B cell (primary cell): ENCODE data around the gene SPEG. TPM values are rescaled to one million over a fixed set of nuclear protein-coding genes. Genes with fewer than 3 reads are reported as not detected.

ENCODE experiments used
- ATAC-seq: fragments of 200-7000 bp; cut with Tn5 transposase; one replicate; pipeline ENCODE4 v1.10.0; 2021; ENCODE audit warnings: low read depth, mild to moderate bottlenecking, moderate number of reproducible peaks, moderate library complexity
- CTCF ChIA-PET: fragments of 350-600 bp; sonication (Branson Sonifier 250); formaldehyde crosslinking; loops from one replicate; lab custom pipeline; 2021; ENCODE audit warnings: antibody characterized with exemption, inconsistent platforms; lab: Charles Lee
- POLR2A ChIA-PET: fragments of 350-600 bp; sonication (Branson Sonifier 250); formaldehyde crosslinking; loops from one replicate; lab custom pipeline; 2021; ENCODE audit warnings: antibody characterized with exemption; lab: Charles Lee
- DNase-seq: peaks from one replicate; pipeline ENCODE4 v3.0.0; 2013
- H2AFZ ChIP-seq: 2 replicates; pipeline ENCODE4 v1.6.1; 2012; ENCODE audit warnings: mild to moderate bottlenecking, low read depth, low read length; ENCODE audit not compliant: insufficient read depth, poor library complexity, severe bottlenecking
- H3K27ac ChIP-seq, 2 donors: 1 replicate in 1 of 2; 2 replicates in 1 of 2; pipeline ENCODE4 v1.5.1; 2012 to 2013; ENCODE audit warnings: low read length in 2 of 2, mild to moderate bottlenecking in 2 of 2, moderate library complexity in 1 of 2
- H3K27me3 ChIP-seq, 4 experiments: fragments of 200-600 bp in 1 of 4; sonication (generic) in 1 of 4; replicated peaks in 1 of 4; 1 replicate in 2 of 4; 2 replicates in 2 of 4; pipeline versions ENCODE4 v1.6.1 to v1.7.0; 2013 to 2016; ENCODE audit warnings: low read length in 3 of 4, mild to moderate bottlenecking in 2 of 4, mixed read lengths in 1 of 4, moderate library complexity in 1 of 4; ENCODE audit not compliant: insufficient read depth in 4 of 4, control insufficient read depth in 3 of 4; ENCODE audit errors: control extremely low read depth in 1 of 4
- H3K36me3 ChIP-seq, 2 experiments: replicated peaks in 1 of 2; 1 replicate in 1 of 2; 2 replicates in 1 of 2; pipeline versions ENCODE4 v1.6.1 to v1.7.1; 2013; ENCODE audit warnings: low read length in 1 of 2; ENCODE audit not compliant: insufficient read depth in 2 of 2, control insufficient read depth in 1 of 2; ENCODE audit errors: control extremely low read depth in 1 of 2, extremely low read depth in 1 of 2
- H3K4me1 ChIP-seq, 2 donors: fragments of 200-600 bp in 1 of 2; sonication (generic) in 1 of 2; 1 replicate in 1 of 2; 2 replicates in 1 of 2; pipeline versions ENCODE4 v1.5.1 to v1.6.1; 2013 to 2017; ENCODE audit warnings: low read length in 2 of 2; ENCODE audit not compliant: control insufficient read depth in 2 of 2, insufficient read depth in 2 of 2
- H3K4me2 ChIP-seq: replicated peaks from 2 replicates; pipeline ENCODE3; 2012; ENCODE audit warnings: mild to moderate bottlenecking, low read depth, low read length; ENCODE audit not compliant: poor library complexity, severe bottlenecking
- H3K4me3 ChIP-seq, 5 experiments: fragments of 200-600 bp in 1 of 5; sonication (generic) in 1 of 5; 1 replicate in 3 of 5; 2 replicates in 2 of 5; pipeline versions ENCODE4 v1.5.1 to v1.7.0; 2011 to 2016; ENCODE audit warnings: low read length in 4 of 5, mild to moderate bottlenecking in 4 of 5, low read depth in 2 of 5, control low read depth in 1 of 5, moderate library complexity in 1 of 5; ENCODE audit not compliant: insufficient read depth in 1 of 5; ENCODE audit errors: control extremely low read depth in 1 of 5, extremely low read depth in 1 of 5
- H3K79me2 ChIP-seq: fragments of 200-600 bp; sonication (generic); one replicate; pipeline ENCODE4 v1.6.0; 2016; ENCODE audit warnings: low read length; ENCODE audit not compliant: control insufficient read depth, insufficient read depth
- H3K9ac ChIP-seq: fragments of 200-600 bp; sonication (generic); 2 replicates; pipeline ENCODE4 v1.6.1; 2017; ENCODE audit warnings: mild to moderate bottlenecking, low read length, moderate library complexity
- H3K9me3 ChIP-seq, 3 donors: one replicate each; pipeline versions ENCODE4 v1.6.1 to v1.7.1; 2013; ENCODE audit warnings: low read length in 2 of 3; ENCODE audit not compliant: control insufficient read depth in 2 of 3, insufficient read depth in 1 of 3; ENCODE audit errors: control extremely low read depth in 1 of 3
- H4K20me1 ChIP-seq: 2 replicates; pipeline ENCODE4 v1.6.0; 2012; ENCODE audit warnings: mild to moderate bottlenecking, low read length; ENCODE audit not compliant: insufficient read depth, control insufficient read depth, poor library complexity, severe bottlenecking
- H3K27ac Mint-ChIP-seq: one replicate; pipeline ENCODE4 v1.8.0; 2021; ENCODE audit warnings: mixed read lengths
- H3K27me3 Mint-ChIP-seq: one replicate; pipeline ENCODE4 v1.8.0; 2021; ENCODE audit warnings: mixed read lengths
- H3K4me1 Mint-ChIP-seq: one replicate; pipeline ENCODE4 v1.8.0; 2021; ENCODE audit warnings: mixed read lengths
- H3K4me3 Mint-ChIP-seq: one replicate; pipeline ENCODE4 v1.8.0; 2021; ENCODE audit warnings: mixed read lengths
- H3K9me3 Mint-ChIP-seq: one replicate; pipeline ENCODE4 v1.8.0; 2022; ENCODE audit warnings: mixed read lengths; ENCODE audit not compliant: insufficient read depth
- EZH2 ChIP-seq: IDR thresholded peaks from 2 replicates; pipeline ENCODE4 v1.6.1; 2012; ENCODE audit warnings: borderline replicate concordance, low read depth, mild to moderate bottlenecking, moderate library complexity, low read length; ENCODE audit not compliant: insufficient read depth, poor library complexity, severe bottlenecking
- WGBS: methylation state at CpG from one replicate; pipeline ENCODE4 v1.1.5; 2013; ENCODE audit warnings: missing lambda C conversion rate; ENCODE audit not compliant: insufficient coverage; 5-methylcytosine and 5-hydroxymethylcytosine counted together
- intact Hi-C: fragments of 100-400 bp; cut with micrococcal nuclease; formaldehyde crosslinking; loops from one replicate; pipeline ENCODE4 v1.10.0; 2022
- polyA plus RNA-seq: library from polyadenylated mRNA; depleted of rRNA; stranded (reverse); fragments of >200 nt; gene quantifications from 2 replicates; pipeline ENCODE4 v1.2.3, GENCODE V29; 2012
- total RNA-seq, 2 donors: library from RNA; stranded (reverse); fragments of 120-200 nt in 1 of 2; gene quantifications; 1 replicate in 1 of 2; 2 replicates in 1 of 2; pipeline versions ENCODE4 v1.2.3 to v1.2.4, GENCODE V29; 2013 to 2022
- TF ChIP-seq, protein P1 (sequence below): fragments of 200-600 bp; IDR thresholded peaks from one replicate; pipeline ENCODE4 v1.8.0; 2022; ENCODE audit warnings: antibody characterized with exemption, mild to moderate bottlenecking

SPEG gene
- total and polyA plus RNA-seq, 2 donors (not counting 1 experiment from before 2014, with no cell fraction given), result 0.03 to 0.74 TPM

GRCh38 chr2:219395609-219396008, 39.0 kb upstream of the SPEG start:
- POLR2A ChIA-PET, result no interaction called here
- no peaks in the 10 kb centered on the region for H3K4me1 ChIP-seq
- no peak overlapping the region for H3K4me3 Mint-ChIP-seq
- no peaks in the 10 kb centered on the region for H3K9me3 Mint-ChIP-seq
- no peaks in the 10 kb centered on the region for H3K79me2 ChIP-seq
- no peak overlapping the region for H3K27ac Mint-ChIP-seq
- DNase-seq, result no peak
- H2AFZ ChIP-seq, result no peak overlapping the region
- H3K4me3 ChIP-seq, result no peak overlapping the region
- intact Hi-C loops, result no loop called here
- WGBS, result 92% methylated on average over 2 of the region's 3 CpGs
- H3K27me3 Mint-ChIP-seq, result peaks cover 36% of the 10 kb centered on the region
- no peak for ATAC-seq
- peaks cover 0 to 14% (median 0%) of the 10 kb centered on the region in 4 experiments for H3K27me3 ChIP-seq
- no peaks in the 10 kb centered on the region for H3K4me1 Mint-ChIP-seq
- CTCF ChIA-PET, result interaction anchor here (0.5 kb wide), 1 partner anchor 1177 kb away, joined by 4 read pairs; no protein-coding TSS in a partner anchor
- TF ChIP-seq, protein P1, sequence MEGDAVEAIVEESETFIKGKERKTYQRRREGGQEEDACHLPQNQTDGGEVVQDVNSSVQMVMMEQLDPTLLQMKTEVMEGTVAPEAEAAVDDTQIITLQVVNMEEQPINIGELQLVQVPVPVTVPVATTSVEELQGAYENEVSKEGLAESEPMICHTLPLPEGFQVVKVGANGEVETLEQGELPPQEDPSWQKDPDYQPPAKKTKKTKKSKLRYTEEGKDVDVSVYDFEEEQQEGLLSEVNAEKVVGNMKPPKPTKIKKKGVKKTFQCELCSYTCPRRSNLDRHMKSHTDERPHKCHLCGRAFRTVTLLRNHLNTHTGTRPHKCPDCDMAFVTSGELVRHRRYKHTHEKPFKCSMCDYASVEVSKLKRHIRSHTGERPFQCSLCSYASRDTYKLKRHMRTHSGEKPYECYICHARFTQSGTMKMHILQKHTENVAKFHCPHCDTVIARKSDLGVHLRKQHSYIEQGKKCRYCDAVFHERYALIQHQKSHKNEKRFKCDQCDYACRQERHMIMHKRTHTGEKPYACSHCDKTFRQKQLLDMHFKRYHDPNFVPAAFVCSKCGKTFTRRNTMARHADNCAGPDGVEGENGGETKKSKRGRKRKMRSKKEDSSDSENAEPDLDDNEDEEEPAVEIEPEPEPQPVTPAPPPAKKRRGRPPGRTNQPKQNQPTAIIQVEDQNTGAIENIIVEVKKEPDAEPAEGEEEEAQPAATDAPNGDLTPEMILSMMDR, result no peak
- no peak for TF ChIP-seq EZH2
- H3K4me2 ChIP-seq, result no peak overlapping the region
- no peak overlapping the region for H3K27ac ChIP-seq
- no peak overlapping the region for H3K9ac ChIP-seq
- no peaks in the 10 kb centered on the region for H3K36me3 ChIP-seq
- H4K20me1 ChIP-seq, result no peaks in the 10 kb centered on the region
- peaks cover 0 to 3% (median 0%) of the 10 kb centered on the region in 3 donors for H3K9me3 ChIP-seq

DNA sequence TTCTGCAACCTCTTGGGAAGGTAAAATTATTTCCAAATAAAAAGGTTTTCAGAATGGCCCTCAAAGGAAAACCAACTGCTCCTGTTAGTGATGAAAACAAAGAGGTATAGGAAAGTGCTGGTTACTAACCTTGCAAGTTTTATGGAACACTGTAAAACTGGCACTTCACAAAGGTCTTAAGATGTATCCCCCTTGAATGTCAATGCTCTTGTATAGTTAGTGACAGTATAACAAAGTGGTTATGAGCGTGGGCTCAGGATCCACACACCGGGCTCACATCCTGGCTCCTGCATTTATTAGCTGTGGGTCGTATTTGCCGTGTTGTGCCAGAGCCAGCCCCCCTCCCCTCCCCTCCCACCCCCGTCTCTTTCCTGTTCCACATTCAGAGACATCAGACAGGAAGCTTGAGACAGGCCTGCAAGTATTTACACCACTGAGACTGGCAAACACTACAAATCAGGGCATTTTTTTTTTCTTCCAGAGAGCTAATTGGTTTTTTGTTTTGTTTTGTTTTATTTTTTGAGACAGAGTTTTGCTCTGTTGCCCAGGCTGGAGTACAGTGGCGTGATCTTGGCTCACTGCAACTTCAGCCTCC, 37.7 kb upstream of the SPEG start:
- Mint-ChIP-seq H3K4me3 (no peak overlapping the region), H3K27ac (no peak overlapping the region), H3K9me3 (no peaks in the 10 kb centered on the region), H3K27me3 (peaks cover 36% of the 10 kb centered on the region), H3K4me1 (no peaks in the 10 kb centered on the region)
- Histone ChIP-seq H3K4me1 (no peaks in the 10 kb centered on the region), H4K20me1 (no peaks in the 10 kb centered on the region), H2AFZ (no peak overlapping the region), H3K79me2 (no peaks in the 10 kb centered on the region), H3K36me3 (no peaks in the 10 kb centered on the region), H3K9me3 (peaks cover 0 to 3% (median 0%) of the 10 kb centered on the region in 3 donors), H3K27me3 (peaks cover 0 to 18% (median 0%) of the 10 kb centered on the region in 4 experiments), H3K4me3 (no peak overlapping the region), H3K27ac (no peak overlapping the region), H3K9ac (no peak overlapping the region), H3K4me2 (no peak overlapping the region)
- intact Hi-C loops, result no loop called here
- DNase-seq (no peak), ATAC-seq (no peak)
- CTCF ChIA-PET, result no interaction called here
- WGBS, result 14% methylated on average over 2 of the region's 6 CpGs
- no peak for TF ChIP-seq EZH2
- TF ChIP-seq, protein P1, result no peak
- POLR2A ChIA-PET, result no interaction called here
